Upper lobe of left lung (tissue), 4 donors: ENCODE data around the gene ITSN1.

ENCODE experiments used
- CTCF ChIP-seq, 6 experiments: fragments of 450-650 bp in 4 of 6; fragments of 200-600 bp in 2 of 6; sonication (generic) in 2 of 6; IDR thresholded peaks; one replicate each; pipeline ENCODE4 v1.5.1; 2016 to 2019; ENCODE audit warnings: antibody characterized with exemption in 6 of 6
- POLR2A ChIP-seq, 4 donors: fragments of 450-650 bp; IDR thresholded peaks; one replicate each; pipeline ENCODE4 v1.5.1; 2016 to 2017; ENCODE audit warnings: antibody characterized with exemption in 4 of 4, mild to moderate bottlenecking in 2 of 4
- POLR2AphosphoS5 ChIP-seq, 2 donors: sonication (generic); formaldehyde crosslinking; IDR thresholded peaks; one replicate each; pipeline ENCODE4 v1.5.1; 2017; ENCODE audit warnings: antibody characterized with exemption in 2 of 2

- TF ChIP-seq CTCF (IDR thresholded peaks at IDR 0.05), result no peak
- TF ChIP-seq POLR2A (IDR thresholded peaks at IDR 0.05), result no peak
- no peak for TF ChIP-seq POLR2AphosphoS5 (IDR thresholded peaks at IDR 0.05)
Observed at GRCh38 chr21:33670076-33670978, 28.0 kb downstream of the ITSN1 start.
